HEK293T (cell line): Measurements from ENCODE around the gene ALDH7A1.

Experiments
- CTCF ChIA-PET: fragments of 350-600 bp; formaldehyde crosslinking; extraction: SDS; loops from one replicate; lab custom pipeline; 2021; ENCODE audit warnings: antibody characterized with exemption, inconsistent platforms; lab: Yijun Ruan, JAX
- POLR2A ChIA-PET: fragments of 350-600 bp; formaldehyde crosslinking; extraction: SDS; loops from one replicate; lab custom pipeline; 2020; ENCODE audit warnings: antibody characterized with exemption, inconsistent platforms; lab: Yijun Ruan, JAX
- DNase-seq: peaks from one replicate; pipeline ENCODE4 v3.0.0; 2012; ENCODE audit warnings: mixed read lengths; ENCODE audit errors: extremely low spot score
- ARNT ChIP-seq: fragments of 450-650 bp; IDR thresholded peaks from 2 replicates; pipeline ENCODE4 v1.6.1; 2017; ENCODE audit warnings: mild to moderate bottlenecking
- BHLHE40 ChIP-seq: fragments of 450-650 bp; IDR thresholded peaks from 2 replicates; pipeline ENCODE4 v1.6.1; 2016; ENCODE audit warnings: mild to moderate bottlenecking, moderate library complexity, borderline replicate concordance
- CTBP1 ChIP-seq: fragments of 450-650 bp; IDR thresholded peaks from 2 replicates; pipeline ENCODE4 v1.6.1; 2016; ENCODE audit warnings: borderline replicate concordance
- ELF4 ChIP-seq: fragments of 450-650 bp; IDR thresholded peaks from 2 replicates; pipeline ENCODE4 v1.6.1; 2017; ENCODE audit warnings: antibody characterized with exemption
- FOXA1 ChIP-seq: fragments of 450-650 bp; IDR thresholded peaks from 2 replicates; pipeline ENCODE4 v1.6.1; 2016; ENCODE audit warnings: mild to moderate bottlenecking
- FOXK2 ChIP-seq: fragments of 450-650 bp; IDR thresholded peaks from 2 replicates; pipeline ENCODE4 v1.6.1; 2016; ENCODE audit warnings: mild to moderate bottlenecking
- FOXM1 ChIP-seq: fragments of 450-650 bp; IDR thresholded peaks from 2 replicates; pipeline ENCODE4 v1.6.1; 2017; ENCODE audit warnings: mild to moderate bottlenecking, borderline replicate concordance
- HDGF ChIP-seq: fragments of 450-650 bp; IDR thresholded peaks from 2 replicates; pipeline ENCODE4 v1.6.1; 2017; ENCODE audit warnings: antibody characterized with exemption, borderline replicate concordance
- L3MBTL2 ChIP-seq: fragments of 450-650 bp; conservative IDR thresholded peaks from 2 replicates; pipeline ENCODE4 v1.6.1; 2016; ENCODE audit warnings: mild to moderate bottlenecking
- LEF1 ChIP-seq: fragments of 450-650 bp; IDR thresholded peaks from 2 replicates; pipeline ENCODE4 v1.6.1; 2017; ENCODE audit warnings: mild to moderate bottlenecking, borderline replicate concordance
- NFRKB ChIP-seq: fragments of 450-650 bp; IDR thresholded peaks from 2 replicates; pipeline ENCODE4 v1.6.1; 2016; ENCODE audit warnings: mild to moderate bottlenecking, moderate library complexity
- SP1 ChIP-seq: fragments of 450-650 bp; IDR thresholded peaks from 2 replicates; pipeline ENCODE4 v1.6.1; 2017
- SUZ12 ChIP-seq: fragments of 450-650 bp; IDR thresholded peaks from 2 replicates; pipeline ENCODE4 v1.6.1; 2016; ENCODE audit warnings: mild to moderate bottlenecking
- TARDBP ChIP-seq: fragments of 450-650 bp; IDR thresholded peaks from 2 replicates; pipeline ENCODE4 v1.6.1; 2016
- ZNF384 ChIP-seq: fragments of 450-650 bp; IDR thresholded peaks from 2 replicates; pipeline ENCODE4 v1.6.1; 2016
- TF ChIP-seq, protein P1 (sequence below): fragments of 450-650 bp; IDR thresholded peaks from 2 replicates; pipeline ENCODE4 v1.6.1; 2016

Gene ALDH7A1

GRCh38 chr5:126613941-126614592 lies 19.0 kb upstream of the ALDH7A1 start:
- POLR2A ChIA-PET = no interaction called here
- no peak for DNase-seq
- CTCF ChIA-PET = no interaction called here
- TF ChIP-seq CTBP1 (no peak), HDGF (no peak), ZNF384 (no peak), ELF4 (no peak), FOXM1 (no peak)
- TF ChIP-seq, protein P1, sequence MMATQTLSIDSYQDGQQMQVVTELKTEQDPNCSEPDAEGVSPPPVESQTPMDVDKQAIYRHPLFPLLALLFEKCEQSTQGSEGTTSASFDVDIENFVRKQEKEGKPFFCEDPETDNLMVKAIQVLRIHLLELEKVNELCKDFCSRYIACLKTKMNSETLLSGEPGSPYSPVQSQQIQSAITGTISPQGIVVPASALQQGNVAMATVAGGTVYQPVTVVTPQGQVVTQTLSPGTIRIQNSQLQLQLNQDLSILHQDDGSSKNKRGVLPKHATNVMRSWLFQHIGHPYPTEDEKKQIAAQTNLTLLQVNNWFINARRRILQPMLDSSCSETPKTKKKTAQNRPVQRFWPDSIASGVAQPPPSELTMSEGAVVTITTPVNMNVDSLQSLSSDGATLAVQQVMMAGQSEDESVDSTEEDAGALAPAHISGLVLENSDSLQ = no peak

DNA sequence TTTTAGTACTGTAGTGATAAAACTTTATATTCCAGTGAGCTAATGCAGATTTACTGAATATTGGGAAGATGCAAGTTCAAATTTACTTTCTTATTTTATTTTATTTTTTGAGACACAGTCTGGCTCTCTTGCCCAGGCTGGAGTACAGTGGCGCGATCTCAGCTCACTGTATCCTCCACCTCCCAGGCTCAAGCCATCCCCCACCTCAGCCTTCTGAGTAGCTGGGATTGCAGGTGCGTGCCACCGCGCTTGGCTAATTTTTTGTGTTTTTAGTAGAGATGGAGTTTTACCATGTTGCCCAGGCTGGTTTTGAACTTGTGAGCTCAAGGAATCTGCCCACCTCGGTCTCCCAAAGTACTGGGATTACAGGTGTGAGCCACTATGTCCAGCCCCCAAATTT lies 15.6 kb upstream of the ALDH7A1 start:
- ChIA-PET CTCF (no interaction called here), POLR2A (no interaction called here)
- TF ChIP-seq SP1 = no peak
- no peak for TF ChIP-seq L3MBTL2
- no peak for TF ChIP-seq BHLHE40
- TF ChIP-seq HDGF = no peak
- no peak for TF ChIP-seq TARDBP
- TF ChIP-seq FOXK2 = no peak
- TF ChIP-seq CTBP1 = no peak
- TF ChIP-seq FOXA1 = no peak
- no peak for DNase-seq

- TF ChIP-seq NFRKB = no peak
- TF ChIP-seq LEF1 = no peak
- TF ChIP-seq FOXA1 = no peak
- TF ChIP-seq SUZ12 = no peak
- no peak for TF ChIP-seq ARNT
- TF ChIP-seq HDGF = no peak
- no peak for TF ChIP-seq TARDBP
- TF ChIP-seq, protein P1 = no peak
- no peak for TF ChIP-seq CTBP1
- no peak for TF ChIP-seq ELF4
- no peak for TF ChIP-seq BHLHE40
- TF ChIP-seq FOXM1 = no peak
- TF ChIP-seq FOXK2 = no peak
- TF ChIP-seq L3MBTL2 = no peak
- TF ChIP-seq ZNF384 = no peak
- TF ChIP-seq SP1 = no peak
- POLR2A ChIA-PET = no interaction called here
- no peak for DNase-seq
- CTCF ChIA-PET = no interaction called here
These were observed 15.1 kb upstream of the ALDH7A1 start for GRCh38 chr5:126610160-126610559.

GRCh38 chr5:126605525-126605924 lies 10.5 kb upstream of the ALDH7A1 start:
- POLR2A ChIA-PET = interaction anchor here (1.2 to 1.5 kb wide), 2 partner anchors 10 to 276 kb away, joined by 3 read pairs; partner anchors contain the start of gene ALDH7A1
- no peak for DNase-seq
- CTCF ChIA-PET = no interaction called here
- TF ChIP-seq, protein P1 = no peak
- TF ChIP-seq SUZ12 (no peak), TARDBP (no peak), NFRKB (no peak), FOXK2 (no peak), FOXA1 (no peak), ELF4 (no peak), BHLHE40 (no peak), LEF1 (no peak), FOXM1 (no peak), SP1 (no peak)

- no peak for DNase-seq
- no peak for TF ChIP-seq FOXK2
- TF ChIP-seq FOXM1 = no peak
- TF ChIP-seq LEF1 = no peak
- TF ChIP-seq ZNF384 = no peak
- no peak for TF ChIP-seq CTBP1
- no peak for TF ChIP-seq NFRKB
- TF ChIP-seq BHLHE40 = no peak
- TF ChIP-seq, protein P1 = no peak
- no peak for TF ChIP-seq SUZ12
- no peak for TF ChIP-seq FOXA1
- TF ChIP-seq TARDBP = no peak
- CTCF ChIA-PET = interaction anchor here (0.8 kb wide), 1 partner anchor 8 kb away, joined by 3 read pairs; the partner anchor contains the start of gene ALDH7A1
- POLR2A ChIA-PET = interaction anchor here (1.0 kb wide), 1 partner anchor 9 kb away, joined by 3 read pairs; the partner anchor contains the start of gene ALDH7A1
These were observed 8.5 kb upstream of the ALDH7A1 start for GRCh38 chr5:126603402-126603991.
